ENCODE results near the gene CFHR2.

DNA sequence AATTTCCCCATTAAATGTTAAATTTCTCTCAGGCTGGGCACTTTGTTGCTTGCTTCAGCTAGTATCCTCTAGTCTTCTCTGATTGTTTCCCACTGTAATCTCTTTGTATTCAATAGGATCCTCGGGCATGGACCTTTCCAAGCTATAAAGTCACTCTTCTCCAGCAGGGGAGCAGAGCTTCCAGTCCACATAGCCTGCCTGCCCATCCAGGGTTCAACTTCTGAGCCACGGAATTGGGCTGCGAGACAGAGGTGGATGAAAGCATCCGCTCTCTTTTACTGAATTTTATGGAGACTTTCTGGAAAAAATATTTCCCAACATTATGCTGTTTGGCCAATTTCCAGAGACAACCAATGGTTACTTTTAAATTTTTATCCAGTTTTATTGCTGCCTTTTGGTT is 32.7 kb downstream of the CFHR2 start:
- TF ChIP-seq HDAC2 (IDR thresholded peaks at IDR 0.05; ENCODE audit: borderline replicate concordance in 1 of 2, low read depth in 2 of 2, low read length in 2 of 2): no peak
- no peak for TF ChIP-seq POU5F1 (IDR thresholded peaks at IDR 0.05; ENCODE audit: low read depth, low read length)
- no peak for TF ChIP-seq POLR2A (IDR thresholded peaks at IDR 0.05; ENCODE audit: control extremely low read depth in 1 of 2, low read depth in 2 of 2, low read length in 2 of 2)
- no peak for TF ChIP-seq EGR1 (IDR thresholded peaks at IDR 0.05; ENCODE audit: borderline replicate concordance, low read depth, low read length)
- no peak for TF ChIP-seq MAX (IDR thresholded peaks at IDR 0.05)
- TF ChIP-seq, protein P1, sequence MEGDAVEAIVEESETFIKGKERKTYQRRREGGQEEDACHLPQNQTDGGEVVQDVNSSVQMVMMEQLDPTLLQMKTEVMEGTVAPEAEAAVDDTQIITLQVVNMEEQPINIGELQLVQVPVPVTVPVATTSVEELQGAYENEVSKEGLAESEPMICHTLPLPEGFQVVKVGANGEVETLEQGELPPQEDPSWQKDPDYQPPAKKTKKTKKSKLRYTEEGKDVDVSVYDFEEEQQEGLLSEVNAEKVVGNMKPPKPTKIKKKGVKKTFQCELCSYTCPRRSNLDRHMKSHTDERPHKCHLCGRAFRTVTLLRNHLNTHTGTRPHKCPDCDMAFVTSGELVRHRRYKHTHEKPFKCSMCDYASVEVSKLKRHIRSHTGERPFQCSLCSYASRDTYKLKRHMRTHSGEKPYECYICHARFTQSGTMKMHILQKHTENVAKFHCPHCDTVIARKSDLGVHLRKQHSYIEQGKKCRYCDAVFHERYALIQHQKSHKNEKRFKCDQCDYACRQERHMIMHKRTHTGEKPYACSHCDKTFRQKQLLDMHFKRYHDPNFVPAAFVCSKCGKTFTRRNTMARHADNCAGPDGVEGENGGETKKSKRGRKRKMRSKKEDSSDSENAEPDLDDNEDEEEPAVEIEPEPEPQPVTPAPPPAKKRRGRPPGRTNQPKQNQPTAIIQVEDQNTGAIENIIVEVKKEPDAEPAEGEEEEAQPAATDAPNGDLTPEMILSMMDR (IDR thresholded peaks at IDR 0.05; ENCODE audit: control extremely low read depth in 1 of 3, insufficient read depth in 1 of 3, low read depth in 1 of 3, low read length in 3 of 3): no peak
- TF ChIP-seq SP1 (IDR thresholded peaks at IDR 0.05; ENCODE audit: low read depth, low read length): no peak
- TF ChIP-seq, protein P2, sequence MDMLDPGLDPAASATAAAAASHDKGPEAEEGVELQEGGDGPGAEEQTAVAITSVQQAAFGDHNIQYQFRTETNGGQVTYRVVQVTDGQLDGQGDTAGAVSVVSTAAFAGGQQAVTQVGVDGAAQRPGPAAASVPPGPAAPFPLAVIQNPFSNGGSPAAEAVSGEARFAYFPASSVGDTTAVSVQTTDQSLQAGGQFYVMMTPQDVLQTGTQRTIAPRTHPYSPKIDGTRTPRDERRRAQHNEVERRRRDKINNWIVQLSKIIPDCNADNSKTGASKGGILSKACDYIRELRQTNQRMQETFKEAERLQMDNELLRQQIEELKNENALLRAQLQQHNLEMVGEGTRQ (IDR thresholded peaks at IDR 0.05; ENCODE audit: low read length): no peak
- TF ChIP-seq TBP (IDR thresholded peaks at IDR 0.05; ENCODE audit: low read depth, low read length): no peak
- no peak for TF ChIP-seq KDM1A (IDR thresholded peaks at IDR 0.05; ENCODE audit: borderline replicate concordance, low read length)
- TF ChIP-seq CREB1 (IDR thresholded peaks at IDR 0.05): no peak
- no peak for TF ChIP-seq POLR2AphosphoS5 (IDR thresholded peaks at IDR 0.05; ENCODE audit: low read depth, low read length)
- no peak for TF ChIP-seq RFX5 (IDR thresholded peaks at IDR 0.05; ENCODE audit: borderline replicate concordance, low read depth, low read length)
